ENCODE data around the gene UBE2R2. TPM values are rescaled to one million over a fixed set of nuclear protein-coding genes. Genes with fewer than 3 reads are reported as not detected.

Gene UBE2R2
- total RNA-seq, 1 experiment from 2014 or later, result 33.8 TPM

DNA sequence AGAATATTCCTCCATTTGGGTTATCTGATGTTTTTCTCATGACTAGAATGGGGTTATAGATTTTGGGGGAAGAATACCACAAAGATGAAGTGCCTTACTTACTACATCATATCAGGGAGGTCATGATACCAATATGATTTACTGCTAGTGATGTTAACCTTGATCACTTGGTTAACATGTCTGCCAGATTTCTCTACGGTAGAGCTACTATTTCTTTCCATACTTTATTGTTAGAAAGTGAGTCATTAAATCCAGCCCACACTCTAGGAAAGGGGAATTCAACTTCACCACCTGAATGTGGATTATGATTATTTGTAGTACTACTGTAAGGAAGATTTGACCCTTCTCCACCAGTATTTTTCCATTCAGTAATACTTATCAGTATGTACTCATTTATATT is 64.7 kb downstream of the UBE2R2 start:
- no peaks in the 10 kb centered on the region for H3K27me3 Mint-ChIP-seq (ENCODE audit: insufficient read depth, unreplicated experiment)
- no peak for TF ChIP-seq CTCF (IDR thresholded peaks at IDR 0.05; ENCODE audit: unreplicated experiment)
- no peaks in the 10 kb centered on the region for H3K9me3 Mint-ChIP-seq (ENCODE audit: unreplicated experiment)
- no peaks in the 10 kb centered on the region for H3K36me3 Mint-ChIP-seq (ENCODE audit: insufficient read depth, unreplicated experiment)
- ChIA-PET POLR2A (interaction anchor here (1.0 kb wide), 1 partner anchor 12 kb away, joined by 3 read pairs; no protein-coding TSS in a partner anchor), CTCF (interaction anchor here (1.1 to 1.3 kb wide), 2 partner anchors 29 to 39 kb away, joined by 4 read pairs; no protein-coding TSS in a partner anchor)
- no peak overlapping the region for H3K27ac Mint-ChIP-seq (ENCODE audit: low read depth, unreplicated experiment)
- BruUV-seq (replicated peaks), result no TSS peak
- no peak overlapping the region for H3K4me3 Mint-ChIP-seq (ENCODE audit: unreplicated experiment)
- H3K4me1 Mint-ChIP-seq (ENCODE audit: insufficient read depth, unreplicated experiment), result peaks cover 24% of the 10 kb centered on the region
- peak; percentile 21 for DNase-seq (ENCODE audit: unreplicated experiment)
- intact Hi-C loops (cut with micrococcal nuclease), result no loop called here

DNA sequence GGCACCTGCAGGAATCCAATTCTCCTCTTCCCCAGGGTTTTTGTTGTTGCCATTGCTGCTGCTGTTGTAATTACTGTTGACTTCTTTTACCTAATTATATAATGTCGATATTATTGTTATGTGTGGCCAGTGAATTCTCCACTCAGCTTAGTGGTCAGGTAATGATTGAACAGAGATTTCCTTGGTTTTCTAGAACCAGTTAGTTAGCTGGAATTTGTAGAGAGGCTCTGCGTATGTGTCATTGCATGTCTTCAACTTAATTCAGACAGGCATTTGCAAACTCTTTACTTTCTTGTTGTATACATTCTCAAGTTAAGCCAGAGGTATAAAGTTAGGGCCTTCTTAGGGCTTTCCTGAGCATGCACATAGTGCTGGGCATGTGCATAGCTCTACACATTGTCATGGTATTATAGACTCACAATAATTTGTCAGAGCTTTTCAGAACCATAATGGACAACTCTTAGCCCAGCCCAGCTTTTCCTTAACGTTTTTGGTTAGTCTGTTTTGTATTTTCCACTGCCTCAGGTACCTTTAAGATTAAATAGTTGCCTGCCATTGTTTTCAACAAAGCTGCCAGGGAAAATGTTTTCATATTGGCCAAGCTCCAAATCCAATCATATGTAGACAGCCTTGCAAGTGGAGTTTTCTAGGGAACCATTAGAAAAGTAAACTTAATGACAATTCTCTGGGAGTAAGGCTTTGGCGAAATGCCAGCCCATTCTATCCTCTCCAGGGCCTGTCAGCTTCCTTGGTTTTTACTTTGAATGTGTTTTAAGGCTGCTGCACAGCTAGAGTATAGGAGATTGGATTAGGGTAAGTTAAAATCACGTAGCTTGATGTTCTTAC is 68.1 kb downstream of the UBE2R2 start:
- BruUV-seq (replicated peaks), result no TSS peak
- Mint-ChIP-seq H3K27me3 (ENCODE audit: insufficient read depth, unreplicated experiment) (no peaks in the 10 kb centered on the region), H3K27ac (ENCODE audit: low read depth, unreplicated experiment) (no peak overlapping the region), H3K9me3 (ENCODE audit: unreplicated experiment) (no peaks in the 10 kb centered on the region), H3K4me3 (ENCODE audit: unreplicated experiment) (no peak overlapping the region), H3K36me3 (ENCODE audit: insufficient read depth, unreplicated experiment) (peaks cover 7% of the 10 kb centered on the region), H3K4me1 (ENCODE audit: insufficient read depth, unreplicated experiment) (peaks cover 19% of the 10 kb centered on the region)
- intact Hi-C loops (cut with micrococcal nuclease), result no loop called here
- TF ChIP-seq CTCF (IDR thresholded peaks at IDR 0.05; ENCODE audit: unreplicated experiment), result no peak
- ChIA-PET CTCF (interaction anchor here (0.5 to 0.9 kb wide), 7 partner anchors 26 to 196 kb away, joined by 3 to 5 read pairs (median 3); no protein-coding TSS in a partner anchor), POLR2A (interaction anchor here (1.0 to 1.1 kb wide), 2 partner anchors 22 to 39 kb away, joined by 3 to 4 read pairs; no protein-coding TSS in a partner anchor)
- peak; percentile 46 for DNase-seq (ENCODE audit: unreplicated experiment)

- no peak for DNase-seq (ENCODE audit: unreplicated experiment)
- TF ChIP-seq CTCF (IDR thresholded peaks at IDR 0.05; ENCODE audit: unreplicated experiment), result no peak
- no TSS peak for BruUV-seq (replicated peaks)
- POLR2A ChIA-PET, result interaction anchor here (1.1 kb wide), 1 partner anchor 21 kb away, joined by 4 read pairs; no protein-coding TSS in a partner anchor
- CTCF ChIA-PET, result interaction anchor here (0.6 to 1.0 kb wide), 2 partner anchors 148 to 195 kb away, joined by 3 to 4 read pairs; no protein-coding TSS in a partner anchor
- Mint-ChIP-seq H3K27me3 (ENCODE audit: insufficient read depth, unreplicated experiment) (no peaks in the 10 kb centered on the region), H3K9me3 (ENCODE audit: unreplicated experiment) (no peaks in the 10 kb centered on the region), H3K4me3 (ENCODE audit: unreplicated experiment) (no peak overlapping the region), H3K27ac (ENCODE audit: low read depth, unreplicated experiment) (no peak overlapping the region), H3K4me1 (ENCODE audit: insufficient read depth, unreplicated experiment) (peaks cover 15% of the 10 kb centered on the region), H3K36me3 (ENCODE audit: insufficient read depth, unreplicated experiment) (peaks cover 13% of the 10 kb centered on the region)
- intact Hi-C loops (cut with micrococcal nuclease), result no loop called here
These were observed 69.0 kb downstream of the UBE2R2 start for GRCh38 chr9:33885948-33886347.

DNA sequence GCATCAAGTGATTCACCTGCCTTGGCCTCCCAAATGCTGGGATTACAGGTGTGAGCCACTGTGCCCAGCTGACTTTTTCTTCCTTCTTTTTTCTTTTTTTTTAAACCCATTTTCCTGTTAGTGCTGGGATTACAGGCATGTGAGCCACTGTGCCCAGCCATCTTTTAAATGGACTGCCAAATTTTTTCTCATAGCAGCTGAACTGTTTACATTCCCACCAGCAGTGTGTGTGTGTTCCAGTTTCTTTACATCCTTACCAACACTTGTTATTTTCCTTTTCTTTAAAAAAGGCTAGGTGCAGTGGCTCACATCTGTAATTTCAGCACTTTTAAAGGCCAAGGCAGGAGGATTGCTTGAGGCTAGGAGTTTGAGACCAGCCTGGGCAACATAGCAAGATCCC is 76.9 kb downstream of the UBE2R2 start:
- no peak for TF ChIP-seq CTCF (IDR thresholded peaks at IDR 0.05; ENCODE audit: unreplicated experiment)
- CTCF ChIA-PET, result interaction anchor here (1.2 to 1.3 kb wide), 3 partner anchors 21 to 41 kb away, joined by 3 to 4 read pairs (median 4); no protein-coding TSS in a partner anchor
- intact Hi-C loops (cut with micrococcal nuclease), result no loop called here
- H3K4me3 Mint-ChIP-seq (ENCODE audit: unreplicated experiment), result no peak overlapping the region
- peaks cover 27% of the 10 kb centered on the region for H3K36me3 Mint-ChIP-seq (ENCODE audit: insufficient read depth, unreplicated experiment)
- no peak overlapping the region for H3K27ac Mint-ChIP-seq (ENCODE audit: low read depth, unreplicated experiment)
- H3K4me1 Mint-ChIP-seq (ENCODE audit: insufficient read depth, unreplicated experiment), result no peaks in the 10 kb centered on the region
- no peaks in the 10 kb centered on the region for H3K27me3 Mint-ChIP-seq (ENCODE audit: insufficient read depth, unreplicated experiment)
- POLR2A ChIA-PET, result interaction anchor here (0.5 to 0.9 kb wide), 4 partner anchors 11 to 103 kb away, joined by 3 to 7 read pairs (median 4); no protein-coding TSS in a partner anchor
- no TSS peak for BruUV-seq (replicated peaks)
- DNase-seq (ENCODE audit: unreplicated experiment), result no peak
- no peaks in the 10 kb centered on the region for H3K9me3 Mint-ChIP-seq (ENCODE audit: unreplicated experiment)

All from MCF 10A (cell line).